ENCODE results near the gene SLCO2A1.

DNA sequence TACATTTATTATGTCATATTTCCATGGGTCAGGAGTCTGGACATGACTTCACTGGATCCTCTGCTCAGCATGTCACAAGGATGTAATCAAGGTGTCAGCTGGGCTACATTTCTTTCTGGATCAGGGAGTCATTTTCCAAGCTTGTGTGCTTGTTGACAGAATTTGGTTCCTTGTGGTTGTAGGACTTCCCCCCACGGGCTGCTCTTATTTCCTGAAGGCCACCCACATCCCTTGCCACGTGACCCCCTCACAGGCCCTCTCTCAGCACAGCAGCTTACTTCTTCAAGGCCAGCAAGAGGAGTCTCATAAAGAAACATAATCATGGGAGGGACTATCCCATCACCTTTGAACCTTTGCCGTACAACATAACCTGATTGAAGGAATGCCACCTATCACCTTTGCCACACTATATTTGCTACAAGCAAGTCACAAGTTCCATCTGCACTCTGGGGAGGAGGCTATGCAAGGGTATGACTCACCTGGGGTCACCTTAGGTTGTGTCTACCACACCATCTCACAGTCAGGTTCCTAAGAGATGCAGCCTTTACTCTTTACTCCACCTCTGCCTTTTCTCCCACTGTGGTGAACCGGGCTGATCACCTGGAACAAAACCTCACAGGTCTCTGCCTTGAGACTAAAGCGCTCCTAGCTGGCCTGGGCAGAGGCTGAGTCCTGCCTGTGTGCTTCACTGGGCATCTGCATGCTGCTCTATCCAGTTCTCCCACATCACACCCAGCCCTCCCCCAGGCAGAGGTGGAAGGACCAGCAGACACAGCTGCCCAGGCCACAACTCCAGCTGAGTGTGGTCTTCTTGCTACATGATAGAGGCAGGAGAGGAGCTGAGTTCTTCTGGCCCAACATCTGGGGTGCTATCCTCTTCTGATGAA is 147.5 kb downstream of the SLCO2A1 start:
- TF ChIP-seq, protein P1, sequence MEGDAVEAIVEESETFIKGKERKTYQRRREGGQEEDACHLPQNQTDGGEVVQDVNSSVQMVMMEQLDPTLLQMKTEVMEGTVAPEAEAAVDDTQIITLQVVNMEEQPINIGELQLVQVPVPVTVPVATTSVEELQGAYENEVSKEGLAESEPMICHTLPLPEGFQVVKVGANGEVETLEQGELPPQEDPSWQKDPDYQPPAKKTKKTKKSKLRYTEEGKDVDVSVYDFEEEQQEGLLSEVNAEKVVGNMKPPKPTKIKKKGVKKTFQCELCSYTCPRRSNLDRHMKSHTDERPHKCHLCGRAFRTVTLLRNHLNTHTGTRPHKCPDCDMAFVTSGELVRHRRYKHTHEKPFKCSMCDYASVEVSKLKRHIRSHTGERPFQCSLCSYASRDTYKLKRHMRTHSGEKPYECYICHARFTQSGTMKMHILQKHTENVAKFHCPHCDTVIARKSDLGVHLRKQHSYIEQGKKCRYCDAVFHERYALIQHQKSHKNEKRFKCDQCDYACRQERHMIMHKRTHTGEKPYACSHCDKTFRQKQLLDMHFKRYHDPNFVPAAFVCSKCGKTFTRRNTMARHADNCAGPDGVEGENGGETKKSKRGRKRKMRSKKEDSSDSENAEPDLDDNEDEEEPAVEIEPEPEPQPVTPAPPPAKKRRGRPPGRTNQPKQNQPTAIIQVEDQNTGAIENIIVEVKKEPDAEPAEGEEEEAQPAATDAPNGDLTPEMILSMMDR (optimal IDR thresholded peaks at IDR 0.05 in 1 of 3, IDR thresholded peaks at IDR 0.05 in 1 of 3, conservative IDR thresholded peaks at IDR 0.05 in 1 of 3; ENCODE audit: extremely low read depth in 1 of 3, insufficient read depth in 2 of 3, low read length in 3 of 3), result no peak
- TF ChIP-seq EZH2 (IDR thresholded peaks at IDR 0.05; ENCODE audit: low read length), result no peak

Measured in keratinocyte (primary cell).